PC-9 (cell line): Measurements from ENCODE around the gene CFAP47.

Source experiments
- EZH2 ChIP-seq: fragments of 200-600 bp; sonication (generic); IDR thresholded peaks from 2 replicates; pipeline ENCODE4 v1.8.0; 2017; ENCODE audit warnings: antibody characterized with exemption, low read depth
- TF ChIP-seq, protein P1 (sequence below): fragments of 200-600 bp; sonication (generic); conservative IDR thresholded peaks from 2 replicates; pipeline ENCODE4 v1.6.1; 2017; ENCODE audit warnings: mixed run types, antibody characterized with exemption, mild to moderate bottlenecking, moderate library complexity

DNA sequence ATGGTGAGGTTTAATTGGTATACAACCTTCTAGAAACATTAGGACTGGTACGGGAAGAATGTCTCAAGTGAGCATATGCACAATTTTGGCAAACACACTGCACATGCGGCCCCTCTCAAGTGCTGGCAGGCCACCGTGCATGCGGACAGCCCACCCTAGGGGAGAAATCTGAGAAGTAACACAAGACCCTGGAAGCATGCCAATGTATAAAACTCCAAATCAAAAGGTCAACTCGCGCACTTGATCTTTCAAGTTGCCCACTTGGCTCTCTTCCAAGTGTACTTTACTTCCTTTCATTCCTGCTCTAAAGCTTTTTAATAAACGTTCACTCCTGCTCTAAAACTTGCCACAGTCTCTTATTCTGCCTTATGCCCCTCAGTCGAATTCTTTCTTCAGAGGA lies 488.3 kb downstream of the CFAP47 start:
- no peak for TF ChIP-seq EZH2
- TF ChIP-seq, protein P1, sequence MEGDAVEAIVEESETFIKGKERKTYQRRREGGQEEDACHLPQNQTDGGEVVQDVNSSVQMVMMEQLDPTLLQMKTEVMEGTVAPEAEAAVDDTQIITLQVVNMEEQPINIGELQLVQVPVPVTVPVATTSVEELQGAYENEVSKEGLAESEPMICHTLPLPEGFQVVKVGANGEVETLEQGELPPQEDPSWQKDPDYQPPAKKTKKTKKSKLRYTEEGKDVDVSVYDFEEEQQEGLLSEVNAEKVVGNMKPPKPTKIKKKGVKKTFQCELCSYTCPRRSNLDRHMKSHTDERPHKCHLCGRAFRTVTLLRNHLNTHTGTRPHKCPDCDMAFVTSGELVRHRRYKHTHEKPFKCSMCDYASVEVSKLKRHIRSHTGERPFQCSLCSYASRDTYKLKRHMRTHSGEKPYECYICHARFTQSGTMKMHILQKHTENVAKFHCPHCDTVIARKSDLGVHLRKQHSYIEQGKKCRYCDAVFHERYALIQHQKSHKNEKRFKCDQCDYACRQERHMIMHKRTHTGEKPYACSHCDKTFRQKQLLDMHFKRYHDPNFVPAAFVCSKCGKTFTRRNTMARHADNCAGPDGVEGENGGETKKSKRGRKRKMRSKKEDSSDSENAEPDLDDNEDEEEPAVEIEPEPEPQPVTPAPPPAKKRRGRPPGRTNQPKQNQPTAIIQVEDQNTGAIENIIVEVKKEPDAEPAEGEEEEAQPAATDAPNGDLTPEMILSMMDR: no peak
